GM19193 (cell line): ENCODE results near the gene HARS2.

Source experiments
- POLR2A ChIP-seq: IDR thresholded peaks from 4 replicates; pipeline ENCODE4 v1.6.1; 2011; ENCODE audit not compliant: insufficient read depth, insufficient read length; ENCODE audit errors: extremely low read depth

Gene HARS2, protein sequence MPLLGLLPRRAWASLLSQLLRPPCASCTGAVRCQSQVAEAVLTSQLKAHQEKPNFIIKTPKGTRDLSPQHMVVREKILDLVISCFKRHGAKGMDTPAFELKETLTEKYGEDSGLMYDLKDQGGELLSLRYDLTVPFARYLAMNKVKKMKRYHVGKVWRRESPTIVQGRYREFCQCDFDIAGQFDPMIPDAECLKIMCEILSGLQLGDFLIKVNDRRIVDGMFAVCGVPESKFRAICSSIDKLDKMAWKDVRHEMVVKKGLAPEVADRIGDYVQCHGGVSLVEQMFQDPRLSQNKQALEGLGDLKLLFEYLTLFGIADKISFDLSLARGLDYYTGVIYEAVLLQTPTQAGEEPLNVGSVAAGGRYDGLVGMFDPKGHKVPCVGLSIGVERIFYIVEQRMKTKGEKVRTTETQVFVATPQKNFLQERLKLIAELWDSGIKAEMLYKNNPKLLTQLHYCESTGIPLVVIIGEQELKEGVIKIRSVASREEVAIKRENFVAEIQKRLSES

GRCh38 chr5:140690941-140691924 is at the start of gene HARS2, which contains the start of gene HARS1:
Gene HARS2 (plus strand): TSS chr5:140691455. CDS start chr5:140691649, 194 bp downstream.
Gene HARS1 (minus strand): TSS chr5:140691370. CDS start chr5:140691304, 66 bp downstream.
- TF ChIP-seq POLR2A: peak; percentile 96

GRCh38 chr5:140641716-140642115 is 49.5 kb upstream of the HARS2 start:
- no peak for TF ChIP-seq POLR2A

DNA sequence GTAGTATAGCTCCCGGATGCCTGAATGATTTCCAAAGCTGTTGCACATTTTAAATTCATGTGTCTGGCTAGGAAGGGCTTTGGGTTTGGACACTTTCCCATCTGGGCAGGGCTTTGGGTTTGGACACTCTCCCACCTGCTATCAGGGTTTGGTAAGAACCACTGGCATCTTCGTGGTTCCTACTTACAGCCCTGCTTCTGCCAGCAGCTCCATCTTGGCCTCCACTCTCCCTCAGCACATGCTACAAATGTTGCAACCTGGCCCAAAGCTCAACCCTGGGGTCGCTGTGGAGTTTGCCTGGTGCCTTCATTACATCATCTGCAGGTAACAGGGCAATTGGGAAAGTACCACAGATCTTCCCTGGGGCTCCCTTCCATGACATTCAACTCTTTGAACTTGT is 48.5 kb upstream of the HARS2 start:
- TF ChIP-seq POLR2A: no peak

DNA sequence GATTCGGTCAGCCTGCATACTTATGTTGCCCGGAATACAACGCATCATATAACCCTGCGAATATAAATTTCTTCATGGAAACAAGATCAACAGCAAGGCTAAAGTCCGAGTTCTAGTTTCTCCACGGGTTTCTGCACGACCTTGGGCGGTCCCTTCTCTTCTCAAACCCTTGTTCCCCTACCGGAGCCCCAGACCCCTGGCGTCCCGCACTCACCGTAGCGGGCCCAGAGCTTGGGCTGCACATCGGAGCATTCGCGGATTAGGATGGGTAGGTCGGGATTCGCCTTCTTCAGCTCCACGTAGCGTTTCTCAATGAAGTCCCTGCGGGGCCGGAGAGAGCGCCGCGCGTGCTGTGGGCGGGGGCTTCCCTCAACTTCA is 44.2 kb upstream of the HARS2 start:
- TF ChIP-seq POLR2A: no peak

DNA sequence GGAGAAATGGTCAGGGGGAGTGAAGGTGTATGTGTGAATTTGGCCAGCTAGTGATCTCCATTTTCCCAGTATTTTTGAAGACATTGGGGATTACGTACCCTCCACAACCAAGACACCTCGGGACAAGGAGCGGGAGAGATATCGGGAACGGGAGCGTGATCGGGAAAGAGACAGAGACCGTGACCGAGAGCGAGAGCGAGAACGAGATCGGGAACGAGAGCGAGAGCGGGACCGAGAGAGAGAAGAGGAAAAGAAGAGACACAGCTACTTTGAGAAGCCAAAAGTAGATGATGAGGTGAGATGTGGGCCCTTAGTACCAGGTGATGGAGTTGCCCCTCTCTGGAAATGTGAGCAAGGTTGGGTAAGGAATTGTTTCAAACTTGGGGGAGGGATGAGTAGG is 32.4 kb upstream of the HARS2 start:
- TF ChIP-seq POLR2A: no peak

DNA sequence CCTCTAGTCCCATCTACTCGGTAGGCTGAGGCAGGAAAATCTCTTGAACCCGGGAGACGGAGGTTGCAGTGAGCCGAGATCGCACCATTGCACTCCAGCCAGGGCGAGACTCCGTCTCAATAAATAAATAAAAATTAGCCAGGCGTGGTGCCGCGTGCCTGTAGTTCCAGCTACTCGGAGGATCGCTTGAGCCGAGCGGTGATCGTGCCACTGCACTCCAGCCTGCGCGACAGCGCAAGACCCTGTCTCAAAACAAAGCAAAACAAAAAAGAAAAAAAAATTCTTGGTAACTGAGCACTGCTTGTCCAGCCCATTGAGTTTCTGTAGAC is 27.3 kb upstream of the HARS2 start:
- TF ChIP-seq POLR2A: no peak

DNA sequence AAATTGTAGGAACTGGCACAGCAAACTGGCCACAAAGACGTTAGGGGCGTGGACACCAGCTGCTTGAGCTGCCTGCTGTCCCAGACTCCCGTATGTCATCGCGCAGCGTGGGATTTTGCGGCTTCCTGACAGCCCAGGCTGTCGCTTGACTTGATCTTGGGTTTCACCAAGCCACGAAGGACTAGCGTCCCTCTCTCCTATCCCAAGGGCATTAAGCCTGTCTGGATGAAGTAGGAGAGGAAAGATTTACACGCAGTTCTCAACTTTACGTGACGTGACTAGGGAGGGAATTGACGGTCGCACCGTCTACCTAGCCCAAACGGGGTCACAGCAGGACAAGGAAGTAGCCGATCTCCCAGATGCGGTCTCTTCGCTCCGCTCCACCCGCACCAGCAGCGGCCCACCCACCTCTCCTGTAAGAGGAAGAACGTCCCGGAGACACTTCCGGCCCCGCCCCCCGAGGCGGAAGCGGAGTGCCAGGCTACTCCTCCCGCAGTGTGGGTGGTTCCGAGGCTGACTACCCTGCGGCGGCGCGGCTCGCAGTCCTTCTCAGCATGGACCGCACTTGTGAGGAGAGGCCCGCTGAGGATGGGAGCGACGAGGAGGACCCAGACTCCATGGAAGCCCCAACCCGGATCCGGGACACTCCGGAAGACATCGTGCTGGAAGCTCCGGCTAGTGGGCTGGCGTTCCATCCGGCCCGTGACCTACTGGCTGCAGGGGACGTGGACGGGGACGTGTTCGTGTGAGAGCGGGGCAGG is 26.7 kb upstream of the HARS2 start, which contains the start of gene WDR55:
TSS of gene WDR55 (plus strand) at position 546 of the 761 bp plus-strand sequence. CDS start at position 555, 9 bp downstream.
- TF ChIP-seq POLR2A: peak; percentile 88

- no peak for TF ChIP-seq POLR2A
Measured at GRCh38 chr5:140671472-140672125, 19.7 kb upstream of the HARS2 start.

DNA sequence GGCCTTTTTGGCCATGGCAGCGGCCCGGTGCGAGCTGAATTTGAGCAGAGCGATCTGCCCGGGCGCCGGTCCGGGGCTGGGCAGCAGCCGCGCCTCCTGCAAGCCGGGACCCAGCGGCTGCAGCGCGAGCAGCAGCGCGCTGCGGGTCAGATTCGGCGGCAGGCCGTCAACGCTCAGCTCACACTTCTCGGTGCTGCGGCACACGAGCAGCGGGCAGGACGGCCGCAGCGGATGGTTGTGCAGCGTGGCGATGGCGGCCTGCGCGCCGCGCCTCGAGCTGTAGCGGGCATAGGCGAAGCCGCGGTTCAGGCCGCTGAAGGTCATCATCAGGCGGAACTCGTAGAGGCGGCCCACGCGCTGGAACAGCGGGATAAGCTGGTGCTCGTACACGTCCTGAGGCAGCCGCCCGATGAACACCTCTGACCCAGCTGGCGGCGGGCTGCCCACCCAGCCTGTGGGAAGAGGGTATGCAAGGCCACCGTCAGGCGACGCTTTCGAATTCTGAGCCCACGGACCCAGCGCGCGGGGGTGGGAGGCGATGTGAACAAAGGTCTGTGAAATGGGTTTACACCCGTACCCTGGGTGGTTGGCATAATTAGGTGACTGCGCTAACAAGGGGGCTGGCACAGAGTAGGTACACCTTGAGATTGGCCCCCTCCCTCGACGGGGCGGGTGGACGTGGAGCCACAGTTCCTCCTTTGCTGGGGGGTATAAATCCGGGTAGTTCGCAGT is 18.6 kb upstream of the HARS2 start:
- peak; percentile 17 for TF ChIP-seq POLR2A

- no peak for TF ChIP-seq POLR2A
Measured at GRCh38 chr5:140673187-140673976, 17.9 kb upstream of the HARS2 start, which contains the start of gene DND1. Gene DND1 (minus strand): TSS chr5:140673576. CDS start chr5:140673542, 34 bp downstream.

GRCh38 chr5:140674211-140674610 is 17.0 kb upstream of the HARS2 start:
- no peak for TF ChIP-seq POLR2A

DNA sequence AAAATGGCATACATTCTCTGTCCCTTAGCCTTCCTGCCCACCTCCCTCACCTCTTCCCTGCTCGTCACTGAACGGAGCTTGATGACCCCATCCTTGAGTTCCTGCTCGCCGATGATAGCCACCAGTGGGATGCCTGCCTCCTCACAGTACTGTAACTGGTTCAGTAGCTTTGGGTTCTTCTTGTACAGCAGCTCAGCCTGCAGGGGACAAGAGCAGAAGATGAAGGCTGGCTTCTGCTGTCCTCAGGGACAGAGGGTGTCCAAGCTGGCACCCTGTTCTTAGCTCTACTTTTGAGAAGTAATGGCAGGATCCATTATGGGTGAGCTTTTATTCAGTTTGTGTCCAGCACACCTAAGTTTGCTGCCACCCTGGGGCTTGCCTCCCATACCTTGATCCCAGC is 16.6 kb upstream of the HARS2 start:
- no peak for TF ChIP-seq POLR2A
